Measurements from ENCODE around the gene BMPR1B. TPM values are rescaled to one million over a fixed set of nuclear protein-coding genes. Genes with fewer than 3 reads are reported as not detected.

The BMPR1B gene
- total RNA-seq, 3 donors from 2014 or later (not counting 1 experiment from before 2014, with no cell fraction given), result 0.25 TPM; not detected in 2

DNA sequence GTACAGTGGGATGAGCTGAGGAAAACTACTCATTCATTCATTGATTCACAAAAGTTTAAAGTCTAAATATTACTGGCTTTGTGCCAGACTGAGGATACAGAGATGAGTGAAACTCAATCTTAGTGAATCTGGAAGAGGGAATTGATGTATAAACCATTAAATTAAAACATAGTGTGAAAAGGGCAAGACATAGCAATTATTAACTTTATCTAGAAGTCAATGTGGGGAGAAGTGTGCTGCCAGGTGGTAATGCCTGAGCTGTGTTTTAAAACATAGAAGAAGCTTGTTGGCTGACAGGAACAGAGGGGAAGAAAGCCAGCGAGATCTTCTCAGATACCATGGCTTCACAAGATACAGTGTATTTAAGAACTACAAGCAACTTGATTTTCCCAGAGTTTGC, 153.4 kb downstream of the BMPR1B start:
- 90% methylated on average over 1 of the region's 1 CpG for whole genome bisulfite sequencing (ENCODE audit: insufficient coverage)
- TF ChIP-seq, protein P1, sequence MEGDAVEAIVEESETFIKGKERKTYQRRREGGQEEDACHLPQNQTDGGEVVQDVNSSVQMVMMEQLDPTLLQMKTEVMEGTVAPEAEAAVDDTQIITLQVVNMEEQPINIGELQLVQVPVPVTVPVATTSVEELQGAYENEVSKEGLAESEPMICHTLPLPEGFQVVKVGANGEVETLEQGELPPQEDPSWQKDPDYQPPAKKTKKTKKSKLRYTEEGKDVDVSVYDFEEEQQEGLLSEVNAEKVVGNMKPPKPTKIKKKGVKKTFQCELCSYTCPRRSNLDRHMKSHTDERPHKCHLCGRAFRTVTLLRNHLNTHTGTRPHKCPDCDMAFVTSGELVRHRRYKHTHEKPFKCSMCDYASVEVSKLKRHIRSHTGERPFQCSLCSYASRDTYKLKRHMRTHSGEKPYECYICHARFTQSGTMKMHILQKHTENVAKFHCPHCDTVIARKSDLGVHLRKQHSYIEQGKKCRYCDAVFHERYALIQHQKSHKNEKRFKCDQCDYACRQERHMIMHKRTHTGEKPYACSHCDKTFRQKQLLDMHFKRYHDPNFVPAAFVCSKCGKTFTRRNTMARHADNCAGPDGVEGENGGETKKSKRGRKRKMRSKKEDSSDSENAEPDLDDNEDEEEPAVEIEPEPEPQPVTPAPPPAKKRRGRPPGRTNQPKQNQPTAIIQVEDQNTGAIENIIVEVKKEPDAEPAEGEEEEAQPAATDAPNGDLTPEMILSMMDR (IDR thresholded peaks at IDR 0.05), result no peak

DNA sequence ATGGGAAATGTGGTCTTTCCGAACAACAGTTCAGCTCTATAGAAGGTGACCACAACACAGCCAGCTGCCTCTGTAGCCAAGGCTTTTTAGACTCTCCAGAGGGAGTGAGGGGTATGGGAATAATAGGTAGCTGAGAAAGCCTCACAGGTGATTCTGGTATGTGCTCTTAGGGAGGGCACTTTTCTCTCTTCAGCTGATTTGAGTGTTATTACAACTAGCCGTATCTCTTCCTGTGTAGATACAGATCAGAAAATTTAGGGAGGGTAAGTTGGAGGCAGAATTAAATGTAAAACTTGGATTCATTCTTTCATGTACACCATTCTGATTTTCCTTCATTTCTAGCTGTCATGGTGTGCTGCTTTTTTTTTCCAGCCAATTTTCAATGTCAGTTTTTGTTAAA, 154.9 kb downstream of the BMPR1B start:
- H3K9me3 Mint-ChIP-seq, result peaks cover 0 to 3% of the 10 kb centered on the region in 2 donors
- WGBS (ENCODE audit: insufficient coverage), result 83% methylated on average over 1 of the region's 2 CpGs
- Histone ChIP-seq H3K36me3 (ENCODE audit: control insufficient read depth, insufficient read depth, low read length) (no peaks in the 10 kb centered on the region), H3K4me1 (ENCODE audit: control insufficient read depth, insufficient read depth, low read length) (no peaks in the 10 kb centered on the region), H3K27me3 (ENCODE audit: control insufficient read depth, insufficient read depth, low read length) (no peaks in the 10 kb centered on the region), H3K4me3 (ENCODE audit: low read length) (no peak overlapping the region), H3K9me3 (ENCODE audit: control insufficient read depth, insufficient read depth, low read length) (peaks cover 8% of the 10 kb centered on the region), H3K27ac (ENCODE audit: low read length) (no peak overlapping the region)
- H3K27me3 Mint-ChIP-seq (ENCODE audit: low read depth in 2 of 2), result no peaks in the 10 kb centered on the region
- H3K36me3 Mint-ChIP-seq, result peaks cover 7% of the 10 kb centered on the region
- TF ChIP-seq, protein P1 (IDR thresholded peaks at IDR 0.05), result no peak
- intact Hi-C loops (cut with micrococcal nuclease), result no loop called here
- no peak overlapping the region for H3K27ac Mint-ChIP-seq
- DNase-seq, result no peak
- H3K4me1 Mint-ChIP-seq, result peaks cover 7 to 13% of the 10 kb centered on the region in 2 donors
- no peak for ATAC-seq
- no peak overlapping the region for H3K4me3 Mint-ChIP-seq

More for the DNA sequence above, 153.4 kb downstream of the BMPR1B start:
- Mint-ChIP-seq H3K27me3 (ENCODE audit: low read depth in 2 of 2) (no peaks in the 10 kb centered on the region), H3K4me3 (no peak overlapping the region), H3K27ac (no peak overlapping the region), H3K9me3 (peaks cover 0 to 3% of the 10 kb centered on the region in 2 donors), H3K4me1 (peaks cover 7 to 13% of the 10 kb centered on the region in 2 donors), H3K36me3 (peaks cover 2% of the 10 kb centered on the region)
- intact Hi-C loops (cut with micrococcal nuclease), result no loop called here
- Histone ChIP-seq H3K4me3 (ENCODE audit: low read length) (no peak overlapping the region), H3K9me3 (ENCODE audit: control insufficient read depth, insufficient read depth, low read length) (no peaks in the 10 kb centered on the region), H3K4me1 (ENCODE audit: control insufficient read depth, insufficient read depth, low read length) (no peaks in the 10 kb centered on the region), H3K27me3 (ENCODE audit: control insufficient read depth, insufficient read depth, low read length) (no peaks in the 10 kb centered on the region), H3K27ac (ENCODE audit: low read length) (no peak overlapping the region), H3K36me3 (ENCODE audit: control insufficient read depth, insufficient read depth, low read length) (no peaks in the 10 kb centered on the region)
- DNase-seq (no peak), ATAC-seq (no peak)

DNA sequence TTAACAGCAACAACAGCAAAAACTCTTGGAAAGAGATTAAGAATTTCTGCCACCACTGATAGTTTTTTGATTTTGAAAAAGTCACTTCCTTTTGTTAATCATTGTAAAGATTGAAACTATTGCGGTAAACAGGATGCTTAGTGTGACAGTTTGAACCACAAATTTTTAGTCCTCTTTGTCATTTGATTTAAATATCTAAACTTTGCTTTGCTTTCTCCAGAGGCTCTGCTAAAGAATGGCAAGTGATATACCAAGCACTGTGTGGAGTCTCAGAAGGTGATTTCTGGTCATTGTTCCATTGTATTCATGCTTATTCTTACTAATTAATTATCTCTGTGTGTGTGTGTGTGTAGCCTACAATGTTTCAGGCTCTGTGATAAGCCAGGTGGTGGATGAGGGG, 155.6 kb downstream of the BMPR1B start:
- Mint-ChIP-seq H3K27ac (no peak overlapping the region), H3K27me3 (ENCODE audit: low read depth in 2 of 2) (no peaks in the 10 kb centered on the region), H3K4me1 (peaks cover 7 to 13% of the 10 kb centered on the region in 2 donors), H3K4me3 (no peak overlapping the region), H3K9me3 (peaks cover 0 to 3% of the 10 kb centered on the region in 2 donors), H3K36me3 (peaks cover 7% of the 10 kb centered on the region)
- 0% methylated on average over 1 of the region's 1 CpG for WGBS (ENCODE audit: insufficient coverage)
- DNase-seq, result no peak
- Histone ChIP-seq H3K27ac (ENCODE audit: low read length) (no peak overlapping the region), H3K9me3 (ENCODE audit: control insufficient read depth, insufficient read depth, low read length) (peaks cover 8% of the 10 kb centered on the region), H3K4me1 (ENCODE audit: control insufficient read depth, insufficient read depth, low read length) (no peaks in the 10 kb centered on the region), H3K36me3 (ENCODE audit: control insufficient read depth, insufficient read depth, low read length) (no peaks in the 10 kb centered on the region), H3K4me3 (ENCODE audit: low read length) (no peak overlapping the region), H3K27me3 (ENCODE audit: control insufficient read depth, insufficient read depth, low read length) (no peaks in the 10 kb centered on the region)
- TF ChIP-seq, protein P1 (IDR thresholded peaks at IDR 0.05), result no peak
- intact Hi-C loops (cut with micrococcal nuclease), result no loop called here
- peak in 1 of 3 donors; percentile 46 for ATAC-seq

DNA sequence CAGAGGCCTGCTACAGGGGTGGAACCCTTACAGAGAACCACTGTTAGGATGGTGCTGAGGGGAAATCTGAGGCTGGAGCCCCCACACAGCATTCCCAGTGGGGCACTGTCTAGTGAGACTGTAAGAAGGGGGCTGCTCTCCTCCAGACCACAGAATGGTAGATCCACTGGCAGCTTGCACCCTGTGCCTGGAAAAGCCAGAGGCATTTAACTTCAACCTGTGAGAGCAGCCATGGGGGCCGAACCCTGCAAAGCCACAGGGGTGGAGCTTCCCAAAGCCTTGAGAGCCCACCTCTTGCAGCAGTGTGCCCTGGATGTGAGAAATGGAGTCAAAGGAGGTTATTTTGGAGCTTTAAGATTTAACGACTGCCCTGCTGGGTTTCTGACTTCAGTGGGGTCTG, 159.4 kb downstream of the BMPR1B start:
- peaks cover 8% of the 10 kb centered on the region for H3K9me3 ChIP-seq (ENCODE audit: control insufficient read depth, insufficient read depth, low read length)
- ATAC-seq (no peak), DNase-seq (no peak)
- H3K36me3 ChIP-seq (ENCODE audit: control insufficient read depth, insufficient read depth, low read length), result no peaks in the 10 kb centered on the region
- intact Hi-C loops (cut with micrococcal nuclease), result no loop called here
- Mint-ChIP-seq H3K4me1 (peaks cover 7 to 13% of the 10 kb centered on the region in 2 donors), H3K9me3 (no peaks in the 10 kb centered on the region), H3K4me3 (no peak overlapping the region), H3K36me3 (peaks cover 7% of the 10 kb centered on the region), H3K27me3 (ENCODE audit: low read depth in 2 of 2) (no peaks in the 10 kb centered on the region), H3K27ac (no peak overlapping the region)
- H3K27me3 ChIP-seq (ENCODE audit: control insufficient read depth, insufficient read depth, low read length), result no peaks in the 10 kb centered on the region
- no peak overlapping the region for H3K27ac ChIP-seq (ENCODE audit: low read length)
- TF ChIP-seq, protein P1 (IDR thresholded peaks at IDR 0.05), result no peak
- WGBS (ENCODE audit: insufficient coverage), result 91% methylated on average over 2 of the region's 2 CpGs
- H3K4me3 ChIP-seq (ENCODE audit: low read length), result no peak overlapping the region
- H3K4me1 ChIP-seq (ENCODE audit: control insufficient read depth, insufficient read depth, low read length), result no peaks in the 10 kb centered on the region

Data from natural killer cell (primary cell).